Measurements from ENCODE around the gene GTF2A2. TPM values are rescaled to one million over a fixed set of nuclear protein-coding genes. Genes with fewer than 3 reads are reported as not detected.

GTF2A2 gene
- total and polyA plus RNA-seq, 10 of the 15 experiments (the other 5 are each of a cell fraction or from before 2014, with no cell fraction given) = 89.2 to 565 (median 137) TPM

DNA sequence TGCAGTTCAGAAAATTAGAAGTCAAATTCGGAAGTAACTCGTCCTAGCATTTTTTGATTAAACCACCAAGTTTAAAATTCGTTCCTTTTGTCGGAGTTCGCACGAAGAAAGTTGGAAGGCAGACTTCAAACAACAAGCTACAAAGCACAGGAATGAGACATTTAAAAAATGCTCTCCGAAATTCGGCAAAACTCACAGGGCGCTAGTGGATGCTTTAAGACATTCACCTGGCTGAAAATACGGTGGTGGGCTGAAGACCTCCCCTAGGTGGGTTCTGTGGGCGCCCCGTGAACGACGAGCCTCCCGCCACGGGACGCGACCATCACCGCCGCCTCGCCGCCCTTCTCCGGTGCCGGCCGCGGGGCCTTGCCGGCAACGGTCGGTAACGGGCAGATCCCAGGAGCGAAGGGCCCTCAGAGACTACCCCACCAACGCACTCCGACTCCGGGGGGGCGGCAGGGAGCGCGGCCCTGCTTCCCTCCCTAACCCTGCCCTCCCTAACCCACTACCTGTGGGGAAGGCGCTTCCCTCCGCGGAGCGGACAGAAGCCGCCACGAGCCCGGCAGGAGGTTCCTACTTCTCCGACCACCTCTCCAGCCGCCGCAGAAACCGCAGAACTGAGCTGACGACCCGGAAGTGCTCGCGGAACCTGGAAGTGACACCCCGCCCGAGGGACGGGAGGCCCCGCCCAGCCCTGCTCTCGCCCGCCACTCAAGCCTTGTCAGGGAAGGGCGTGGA lies at the start of gene GTF2A2 (continued):
- TF ChIP-seq, protein P1, sequence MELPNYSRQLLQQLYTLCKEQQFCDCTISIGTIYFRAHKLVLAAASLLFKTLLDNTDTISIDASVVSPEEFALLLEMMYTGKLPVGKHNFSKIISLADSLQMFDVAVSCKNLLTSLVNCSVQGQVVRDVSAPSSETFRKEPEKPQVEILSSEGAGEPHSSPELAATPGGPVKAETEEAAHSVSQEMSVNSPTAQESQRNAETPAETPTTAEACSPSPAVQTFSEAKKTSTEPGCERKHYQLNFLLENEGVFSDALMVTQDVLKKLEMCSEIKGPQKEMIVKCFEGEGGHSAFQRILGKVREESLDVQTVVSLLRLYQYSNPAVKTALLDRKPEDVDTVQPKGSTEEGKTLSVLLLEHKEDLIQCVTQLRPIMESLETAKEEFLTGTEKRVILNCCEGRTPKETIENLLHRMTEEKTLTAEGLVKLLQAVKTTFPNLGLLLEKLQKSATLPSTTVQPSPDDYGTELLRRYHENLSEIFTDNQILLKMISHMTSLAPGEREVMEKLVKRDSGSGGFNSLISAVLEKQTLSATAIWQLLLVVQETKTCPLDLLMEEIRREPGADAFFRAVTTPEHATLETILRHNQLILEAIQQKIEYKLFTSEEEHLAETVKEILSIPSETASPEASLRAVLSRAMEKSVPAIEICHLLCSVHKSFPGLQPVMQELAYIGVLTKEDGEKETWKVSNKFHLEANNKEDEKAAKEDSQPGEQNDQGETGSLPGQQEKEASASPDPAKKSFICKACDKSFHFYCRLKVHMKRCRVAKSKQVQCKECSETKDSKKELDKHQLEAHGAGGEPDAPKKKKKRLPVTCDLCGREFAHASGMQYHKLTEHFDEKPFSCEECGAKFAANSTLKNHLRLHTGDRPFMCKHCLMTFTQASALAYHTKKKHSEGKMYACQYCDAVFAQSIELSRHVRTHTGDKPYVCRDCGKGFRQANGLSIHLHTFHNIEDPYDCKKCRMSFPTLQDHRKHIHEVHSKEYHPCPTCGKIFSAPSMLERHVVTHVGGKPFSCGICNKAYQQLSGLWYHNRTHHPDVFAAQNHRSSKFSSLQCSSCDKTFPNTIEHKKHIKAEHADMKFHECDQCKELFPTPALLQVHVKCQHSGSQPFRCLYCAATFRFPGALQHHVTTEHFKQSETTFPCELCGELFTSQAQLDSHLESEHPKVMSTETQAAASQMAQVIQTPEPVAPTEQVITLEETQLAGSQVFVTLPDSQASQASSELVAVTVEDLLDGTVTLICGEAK (IDR thresholded peaks at IDR 0.05; ENCODE audit: borderline replicate concordance) = peak; percentile 93
- no peak for TF ChIP-seq JUNB (IDR thresholded peaks at IDR 0.05)
- TF ChIP-seq KDM1A (IDR thresholded peaks at IDR 0.05; ENCODE audit: borderline replicate concordance) = no peak
- no peak for TF ChIP-seq MTA3 (IDR thresholded peaks at IDR 0.05; ENCODE audit: borderline replicate concordance, low read length)
- no peak for TF ChIP-seq BCL11A (IDR thresholded peaks at IDR 0.05; ENCODE audit: low read depth, low read length)
- TF ChIP-seq, protein P2, sequence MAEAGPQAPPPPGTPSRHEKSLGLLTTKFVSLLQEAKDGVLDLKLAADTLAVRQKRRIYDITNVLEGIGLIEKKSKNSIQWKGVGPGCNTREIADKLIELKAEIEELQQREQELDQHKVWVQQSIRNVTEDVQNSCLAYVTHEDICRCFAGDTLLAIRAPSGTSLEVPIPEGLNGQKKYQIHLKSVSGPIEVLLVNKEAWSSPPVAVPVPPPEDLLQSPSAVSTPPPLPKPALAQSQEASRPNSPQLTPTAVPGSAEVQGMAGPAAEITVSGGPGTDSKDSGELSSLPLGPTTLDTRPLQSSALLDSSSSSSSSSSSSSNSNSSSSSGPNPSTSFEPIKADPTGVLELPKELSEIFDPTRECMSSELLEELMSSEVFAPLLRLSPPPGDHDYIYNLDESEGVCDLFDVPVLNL (IDR thresholded peaks at IDR 0.05; ENCODE audit: low read depth, low read length) = no peak
- no peak; the same call in 1 of the 2 replicates for TF ChIP-seq SREBF1 (IDR thresholded peaks at IDR 0.05; ENCODE audit: low read length)
- TF ChIP-seq, protein P3, sequence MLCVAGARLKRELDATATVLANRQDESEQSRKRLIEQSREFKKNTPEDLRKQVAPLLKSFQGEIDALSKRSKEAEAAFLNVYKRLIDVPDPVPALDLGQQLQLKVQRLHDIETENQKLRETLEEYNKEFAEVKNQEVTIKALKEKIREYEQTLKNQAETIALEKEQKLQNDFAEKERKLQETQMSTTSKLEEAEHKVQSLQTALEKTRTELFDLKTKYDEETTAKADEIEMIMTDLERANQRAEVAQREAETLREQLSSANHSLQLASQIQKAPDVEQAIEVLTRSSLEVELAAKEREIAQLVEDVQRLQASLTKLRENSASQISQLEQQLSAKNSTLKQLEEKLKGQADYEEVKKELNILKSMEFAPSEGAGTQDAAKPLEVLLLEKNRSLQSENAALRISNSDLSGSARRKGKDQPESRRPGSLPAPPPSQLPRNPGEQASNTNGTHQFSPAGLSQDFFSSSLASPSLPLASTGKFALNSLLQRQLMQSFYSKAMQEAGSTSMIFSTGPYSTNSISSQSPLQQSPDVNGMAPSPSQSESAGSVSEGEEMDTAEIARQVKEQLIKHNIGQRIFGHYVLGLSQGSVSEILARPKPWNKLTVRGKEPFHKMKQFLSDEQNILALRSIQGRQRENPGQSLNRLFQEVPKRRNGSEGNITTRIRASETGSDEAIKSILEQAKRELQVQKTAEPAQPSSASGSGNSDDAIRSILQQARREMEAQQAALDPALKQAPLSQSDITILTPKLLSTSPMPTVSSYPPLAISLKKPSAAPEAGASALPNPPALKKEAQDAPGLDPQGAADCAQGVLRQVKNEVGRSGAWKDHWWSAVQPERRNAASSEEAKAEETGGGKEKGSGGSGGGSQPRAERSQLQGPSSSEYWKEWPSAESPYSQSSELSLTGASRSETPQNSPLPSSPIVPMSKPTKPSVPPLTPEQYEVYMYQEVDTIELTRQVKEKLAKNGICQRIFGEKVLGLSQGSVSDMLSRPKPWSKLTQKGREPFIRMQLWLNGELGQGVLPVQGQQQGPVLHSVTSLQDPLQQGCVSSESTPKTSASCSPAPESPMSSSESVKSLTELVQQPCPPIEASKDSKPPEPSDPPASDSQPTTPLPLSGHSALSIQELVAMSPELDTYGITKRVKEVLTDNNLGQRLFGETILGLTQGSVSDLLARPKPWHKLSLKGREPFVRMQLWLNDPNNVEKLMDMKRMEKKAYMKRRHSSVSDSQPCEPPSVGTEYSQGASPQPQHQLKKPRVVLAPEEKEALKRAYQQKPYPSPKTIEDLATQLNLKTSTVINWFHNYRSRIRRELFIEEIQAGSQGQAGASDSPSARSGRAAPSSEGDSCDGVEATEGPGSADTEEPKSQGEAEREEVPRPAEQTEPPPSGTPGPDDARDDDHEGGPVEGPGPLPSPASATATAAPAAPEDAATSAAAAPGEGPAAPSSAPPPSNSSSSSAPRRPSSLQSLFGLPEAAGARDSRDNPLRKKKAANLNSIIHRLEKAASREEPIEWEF (IDR thresholded peaks at IDR 0.05; ENCODE audit: insufficient replicate concordance, low read depth, low read length) = peak; percentile 17
- TF ChIP-seq, protein P4, sequence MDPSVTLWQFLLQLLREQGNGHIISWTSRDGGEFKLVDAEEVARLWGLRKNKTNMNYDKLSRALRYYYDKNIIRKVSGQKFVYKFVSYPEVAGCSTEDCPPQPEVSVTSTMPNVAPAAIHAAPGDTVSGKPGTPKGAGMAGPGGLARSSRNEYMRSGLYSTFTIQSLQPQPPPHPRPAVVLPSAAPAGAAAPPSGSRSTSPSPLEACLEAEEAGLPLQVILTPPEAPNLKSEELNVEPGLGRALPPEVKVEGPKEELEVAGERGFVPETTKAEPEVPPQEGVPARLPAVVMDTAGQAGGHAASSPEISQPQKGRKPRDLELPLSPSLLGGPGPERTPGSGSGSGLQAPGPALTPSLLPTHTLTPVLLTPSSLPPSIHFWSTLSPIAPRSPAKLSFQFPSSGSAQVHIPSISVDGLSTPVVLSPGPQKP (IDR thresholded peaks at IDR 0.05; ENCODE audit: low read depth, low read length) = no peak; the same call in 1 of the 2 replicates
- TF ChIP-seq NRF1 (conservative IDR thresholded peaks at IDR 0.05; ENCODE audit: low read depth, low read length) = no peak
- TF ChIP-seq, protein P5, sequence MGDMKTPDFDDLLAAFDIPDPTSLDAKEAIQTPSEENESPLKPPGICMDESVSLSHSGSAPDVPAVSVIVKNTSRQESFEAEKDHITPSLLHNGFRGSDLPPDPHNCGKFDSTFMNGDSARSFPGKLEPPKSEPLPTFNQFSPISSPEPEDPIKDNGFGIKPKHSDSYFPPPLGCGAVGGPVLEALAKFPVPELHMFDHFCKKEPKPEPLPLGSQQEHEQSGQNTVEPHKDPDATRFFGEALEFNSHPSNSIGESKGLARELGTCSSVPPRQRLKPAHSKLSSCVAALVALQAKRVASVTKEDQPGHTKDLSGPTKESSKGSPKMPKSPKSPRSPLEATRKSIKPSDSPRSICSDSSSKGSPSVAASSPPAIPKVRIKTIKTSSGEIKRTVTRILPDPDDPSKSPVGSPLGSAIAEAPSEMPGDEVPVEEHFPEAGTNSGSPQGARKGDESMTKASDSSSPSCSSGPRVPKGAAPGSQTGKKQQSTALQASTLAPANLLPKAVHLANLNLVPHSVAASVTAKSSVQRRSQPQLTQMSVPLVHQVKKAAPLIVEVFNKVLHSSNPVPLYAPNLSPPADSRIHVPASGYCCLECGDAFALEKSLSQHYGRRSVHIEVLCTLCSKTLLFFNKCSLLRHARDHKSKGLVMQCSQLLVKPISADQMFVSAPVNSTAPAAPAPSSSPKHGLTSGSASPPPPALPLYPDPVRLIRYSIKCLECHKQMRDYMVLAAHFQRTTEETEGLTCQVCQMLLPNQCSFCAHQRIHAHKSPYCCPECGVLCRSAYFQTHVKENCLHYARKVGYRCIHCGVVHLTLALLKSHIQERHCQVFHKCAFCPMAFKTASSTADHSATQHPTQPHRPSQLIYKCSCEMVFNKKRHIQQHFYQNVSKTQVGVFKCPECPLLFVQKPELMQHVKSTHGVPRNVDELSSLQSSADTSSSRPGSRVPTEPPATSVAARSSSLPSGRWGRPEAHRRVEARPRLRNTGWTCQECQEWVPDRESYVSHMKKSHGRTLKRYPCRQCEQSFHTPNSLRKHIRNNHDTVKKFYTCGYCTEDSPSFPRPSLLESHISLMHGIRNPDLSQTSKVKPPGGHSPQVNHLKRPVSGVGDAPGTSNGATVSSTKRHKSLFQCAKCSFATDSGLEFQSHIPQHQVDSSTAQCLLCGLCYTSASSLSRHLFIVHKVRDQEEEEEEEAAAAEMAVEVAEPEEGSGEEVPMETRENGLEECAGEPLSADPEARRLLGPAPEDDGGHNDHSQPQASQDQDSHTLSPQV (IDR thresholded peaks at IDR 0.05) = no peak
